Gastrocnemius medialis (tissue), 4 donors: ENCODE measurements around the gene RALGPS2. TPM values are rescaled to one million over a fixed set of nuclear protein-coding genes. Genes with fewer than 3 reads are reported as not detected.
"Not testable (repeated sequence)": the region's sequence is repeated elsewhere in the genome, so short reads cannot be mapped to it uniquely, and the experiment has no call there.

Source experiments
- ATAC-seq, 2 donors: fragments of 150-250 bp; one replicate each; pipeline ENCODE4 v1.9.1; 2016
- DNase-seq, 2 donors: peaks; one replicate each; pipeline ENCODE4 v3.0.0-alpha.2; 2019
- H3K27ac ChIP-seq, 4 donors: fragments of 200-600 bp; sonication (generic); 1 replicate in 1 of 4; 2 replicates in 3 of 4; pipeline ENCODE4 v1.5.1; 2016 to 2018; ENCODE audit warnings: mild to moderate bottlenecking in 2 of 4, moderate library complexity in 1 of 4
- H3K27me3 ChIP-seq, 3 donors: fragments of 200-600 bp; sonication (generic) in 2 of 3; 1 replicate in 1 of 3; 2 replicates in 2 of 3; pipeline versions ENCODE4 v1.5.1 to v1.6.0; 2016 to 2019; ENCODE audit warnings: mild to moderate bottlenecking in 1 of 3, moderate library complexity in 1 of 3
- H3K36me3 ChIP-seq, 2 donors: fragments of 200-600 bp; sonication (generic) in 1 of 2; one replicate each; pipeline ENCODE4 v1.5.1; 2017 to 2018
- H3K4me1 ChIP-seq, 2 donors: fragments of 200-600 bp; sonication (generic) in 1 of 2; one replicate each; pipeline ENCODE4 v1.5.1; 2016 to 2017; ENCODE audit warnings: mild to moderate bottlenecking in 2 of 2
- H3K4me3 ChIP-seq, 4 donors: fragments of 200-600 bp; sonication (generic) in 3 of 4; 1 replicate in 1 of 4; 2 replicates in 3 of 4; pipeline ENCODE4 v1.5.1; 2016 to 2019; ENCODE audit warnings: mild to moderate bottlenecking in 2 of 4
- H3K9me3 ChIP-seq, 3 donors: fragments of 200-600 bp; sonication (generic) in 2 of 3; 1 replicate in 1 of 3; 2 replicates in 2 of 3; pipeline ENCODE4 v1.5.1; 2016 to 2019
- CTCF ChIP-seq, 5 experiments: fragments of 450-650 bp in 3 of 5; fragments of 200-600 bp in 2 of 5; sonication (generic) in 2 of 5; IDR thresholded peaks in 4 of 5; conservative IDR thresholded peaks in 1 of 5; 1 replicate in 4 of 5; 2 replicates in 1 of 5; pipeline ENCODE4 v1.5.1; 2016 to 2019; ENCODE audit warnings: antibody characterized with exemption in 5 of 5, mild to moderate bottlenecking in 3 of 5, moderate library complexity in 3 of 5
- POLR2A ChIP-seq, 2 donors: fragments of 450-650 bp; IDR thresholded peaks; one replicate each; pipeline ENCODE4 v1.6.1; 2017; ENCODE audit warnings: antibody characterized with exemption in 2 of 2, mild to moderate bottlenecking in 2 of 2, moderate library complexity in 2 of 2
- in situ Hi-C, 4 donors: fragments of 200-750 bp; cut with MboI; loops; one replicate each; pipeline versions ENCODE4 v1.15.0 to v1.8.0; 2017; ENCODE audit warnings: low sequenced_read_pairs in 4 of 4
- intact Hi-C: fragments of 100-400 bp; cut with DNase I; formaldehyde crosslinking; loops from one replicate; pipeline ENCODE4 v1.15.1; 2023; ENCODE audit warnings: low total_unique reads
- total RNA-seq, 4 donors: library from RNA; depleted of rRNA; stranded (reverse); fragments of >200 nt; gene quantifications; one replicate each; pipeline versions ENCODE4 v1.1.0 to v1.2.3, GENCODE V29; 2016

RALGPS2 gene
- total RNA-seq, 4 donors from 2014 or later: 1.1 to 6.5 (median 2.5) TPM

DNA sequence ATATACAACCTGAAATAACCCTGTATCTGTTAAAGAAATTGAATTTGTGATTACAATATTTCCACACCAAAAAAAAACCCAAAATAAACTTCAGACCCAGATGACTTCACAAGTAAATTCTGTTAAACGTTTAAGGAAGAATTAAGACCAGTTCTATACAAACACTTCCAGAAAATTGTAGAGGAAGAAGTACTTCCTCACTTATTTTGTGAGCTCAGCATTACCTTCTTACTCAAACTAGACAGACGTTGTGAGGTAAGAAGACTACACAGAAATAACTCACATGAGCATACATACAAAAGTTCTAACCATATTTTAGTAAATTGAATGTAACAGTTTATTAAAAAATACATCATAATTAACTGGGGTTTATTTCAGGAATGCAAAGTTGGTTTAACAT, 18.8 kb downstream of the RALGPS2 start:
- DNase-seq (no peak), ATAC-seq (no peak)
- Histone ChIP-seq H3K9me3 (no peaks in the 10 kb centered on the region), H3K27ac (no peak overlapping the region), H3K36me3 (no peaks in the 10 kb centered on the region), H3K4me3 (no peak overlapping the region), H3K4me1 (no peaks in the 10 kb centered on the region), H3K27me3 (no peaks in the 10 kb centered on the region)
- intact Hi-C loops: no loop called here
- no peak for TF ChIP-seq POLR2A (IDR thresholded peaks at IDR 0.05)
- no peak for TF ChIP-seq CTCF (IDR thresholded peaks at IDR 0.05 in 4 of 5, conservative IDR thresholded peaks at IDR 0.05 in 1 of 5)
- in situ Hi-C loops: loop anchor here in 1 of 4 donors (10.0 kb wide), 1 partner anchor 209 kb away; no protein-coding TSS in a partner anchor

DNA sequence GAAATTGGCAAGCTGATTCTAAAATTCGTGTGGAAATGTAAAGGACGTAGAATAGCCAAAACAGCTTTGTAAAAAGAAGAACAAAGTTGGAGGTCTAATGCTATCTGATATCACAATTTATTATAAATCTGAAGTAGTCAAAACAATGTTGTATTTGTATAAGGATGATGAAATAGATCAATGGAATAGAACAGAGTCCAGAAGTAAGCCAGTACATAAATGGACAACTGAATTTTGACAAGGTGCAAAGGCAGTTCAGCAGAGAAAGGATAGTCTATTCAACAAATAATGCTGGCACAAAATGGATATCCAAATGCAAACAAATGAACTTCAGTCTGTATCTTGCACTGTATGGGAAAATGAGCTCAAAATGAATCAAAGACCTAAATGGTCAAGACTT, 20.2 kb downstream of the RALGPS2 start:
- ATAC-seq (no peak), DNase-seq (no peak)
- no peak overlapping the region for H3K27ac ChIP-seq
- no peaks in the 10 kb centered on the region for H3K4me1 ChIP-seq
- H3K36me3 ChIP-seq: no peaks in the 10 kb centered on the region
- H3K27me3 ChIP-seq: no peaks in the 10 kb centered on the region
- TF ChIP-seq POLR2A (IDR thresholded peaks at IDR 0.05) (no peak), CTCF (IDR thresholded peaks at IDR 0.05 in 4 of 5, conservative IDR thresholded peaks at IDR 0.05 in 1 of 5) (no peak)
- in situ Hi-C loops (loop anchor here in 1 of 4 donors (10.0 kb wide), 1 partner anchor 210 kb away; no protein-coding TSS in a partner anchor), intact Hi-C loops (no loop called here)
- H3K4me3 ChIP-seq: no peak overlapping the region
- H3K9me3 ChIP-seq: no peaks in the 10 kb centered on the region

DNA sequence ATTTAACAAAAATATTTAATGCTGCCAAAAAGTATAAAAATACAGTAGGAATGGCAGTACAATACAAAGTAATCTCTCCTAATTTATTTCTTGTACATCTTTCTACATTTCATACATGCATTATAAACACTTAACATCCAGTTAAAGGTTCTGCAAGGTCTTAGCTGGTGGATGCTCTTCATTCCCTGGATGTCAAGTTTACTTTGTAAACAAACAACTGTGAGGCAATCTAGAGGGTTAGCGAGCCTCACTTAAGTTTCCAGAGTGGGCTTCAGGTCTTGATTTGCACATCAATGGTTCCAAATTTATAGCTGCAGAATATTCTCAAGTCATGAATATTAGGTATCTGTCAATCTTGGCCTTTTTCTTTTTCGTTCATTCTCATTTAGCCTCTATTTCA, 21.3 kb downstream of the RALGPS2 start:
- no peak for ATAC-seq
- H3K9me3 ChIP-seq: no peaks in the 10 kb centered on the region
- H3K4me1 ChIP-seq: no peaks in the 10 kb centered on the region
- no peak for DNase-seq
- intact Hi-C loops: no loop called here
- TF ChIP-seq CTCF (IDR thresholded peaks at IDR 0.05 in 4 of 5, conservative IDR thresholded peaks at IDR 0.05 in 1 of 5) (no peak), POLR2A (IDR thresholded peaks at IDR 0.05) (no peak)
- H3K27me3 ChIP-seq: no peaks in the 10 kb centered on the region
- in situ Hi-C loops: loop anchor here in 1 of 4 donors (10.0 kb wide), 1 partner anchor 212 kb away; no protein-coding TSS in a partner anchor
- H3K4me3 ChIP-seq: no peak overlapping the region
- no peak overlapping the region for H3K27ac ChIP-seq
- H3K36me3 ChIP-seq: no peaks in the 10 kb centered on the region

DNA sequence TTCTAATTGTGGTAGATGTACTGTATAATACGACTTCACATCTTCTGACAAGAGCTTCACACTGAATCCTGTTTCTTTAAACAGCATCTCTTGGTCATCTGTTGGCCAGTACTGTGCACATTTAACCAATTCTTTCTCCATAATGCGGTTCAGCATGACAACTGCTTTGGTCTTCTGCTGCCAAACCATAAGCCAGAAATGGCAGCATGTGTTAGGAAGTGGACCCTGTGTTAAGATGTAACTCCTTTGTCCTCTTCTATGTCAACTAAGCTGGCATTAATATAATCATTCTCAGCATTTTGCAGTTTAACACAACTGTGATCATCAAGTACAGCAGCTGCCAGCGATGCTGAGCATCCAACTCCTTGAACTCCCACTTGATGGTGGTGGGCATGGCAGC, 22.3 kb downstream of the RALGPS2 start:
- in situ Hi-C loops: loop anchor here in 1 of 4 donors (10.0 kb wide), 1 partner anchor 213 kb away; no protein-coding TSS in a partner anchor
- H3K36me3 ChIP-seq, ATAC-seq, DNase-seq, intact Hi-C loops, H3K4me3 ChIP-seq, H3K4me1 ChIP-seq, H3K9me3 ChIP-seq, H3K27ac ChIP-seq, H3K27me3 ChIP-seq: not testable (repeated sequence)

- Histone ChIP-seq H3K4me1 (no peaks in the 10 kb centered on the region), H3K9me3 (no peaks in the 10 kb centered on the region), H3K27me3 (no peaks in the 10 kb centered on the region), H3K4me3 (no peak overlapping the region), H3K27ac (no peak overlapping the region), H3K36me3 (no peaks in the 10 kb centered on the region)
- ATAC-seq (no peak), DNase-seq (no peak)
- TF ChIP-seq POLR2A (IDR thresholded peaks at IDR 0.05): no peak
- in situ Hi-C loops (loop anchor here (5.0 to 25.0 kb wide), 7 partner anchors 212 to 638 kb away; partner anchors contain the start of gene AXDND1 (in 2 of the 4)), intact Hi-C loops (no loop called here)
These were observed 24.6 kb downstream of the RALGPS2 start for GRCh38 chr1:178749581-178750166.
